ENCODE data around the gene EML4. TPM values are rescaled to one million over a fixed set of nuclear protein-coding genes. Genes with fewer than 3 reads are reported as not detected.

Gene EML4
- total and polyA plus RNA-seq, 2 of the 13 experiments (the other 11 are each of a cell fraction or from before 2014, with no cell fraction given) = 243 to 476 TPM

DNA sequence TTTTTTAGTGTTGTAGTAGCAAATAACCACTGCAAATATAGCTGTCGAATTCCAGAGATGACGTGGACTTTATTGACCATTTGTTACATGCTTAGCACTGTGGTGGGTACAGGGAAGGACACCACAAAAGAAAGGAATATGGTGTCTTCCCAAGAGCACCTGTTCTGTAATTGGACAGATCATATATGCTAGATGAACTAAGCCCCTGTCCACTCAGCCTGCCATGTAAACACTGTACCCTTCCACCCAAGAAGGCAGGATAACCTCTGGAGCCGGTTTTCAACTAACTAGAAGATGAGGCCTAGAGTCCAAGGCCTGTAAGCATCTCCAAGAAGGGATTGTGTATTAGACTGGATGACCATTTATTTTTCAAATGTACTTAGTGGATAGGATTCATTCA is 147.8 kb downstream of the EML4 start:
- Histone ChIP-seq H3K4me1 (ENCODE audit: insufficient read depth, low read length) (no peaks in the 10 kb centered on the region; the same call in 1 of the 2 replicates), H3K36me3 (replicated peaks in 1 of 2; ENCODE audit: control insufficient read depth in 1 of 2, insufficient read depth in 2 of 2, low read length in 2 of 2) (peaks cover 26 to 81% of the 10 kb centered on the region in 2 experiments), H2AFZ (ENCODE audit: low read length) (no peak overlapping the region), H3K4me3 (replicated peaks in 1 of 3; ENCODE audit: insufficient read depth in 1 of 3, low read depth in 2 of 3, low read length in 3 of 3) (no peak overlapping the region), H3K27me3 (ENCODE audit: control insufficient read depth in 1 of 2, insufficient read depth in 2 of 2, low read length in 2 of 2) (no peaks in the 10 kb centered on the region), H3K9me3 (ENCODE audit: low read length) (no peaks in the 10 kb centered on the region), H3K27ac (ENCODE audit: extremely low read length, insufficient read depth, low read length) (no peak overlapping the region), H3K79me2 (ENCODE audit: insufficient read depth, low read length) (peaks cover 3% of the 10 kb centered on the region), H4K20me1 (ENCODE audit: insufficient read depth, low read length) (peaks cover 18% of the 10 kb centered on the region; the same call in 1 of the 2 replicates), H3K9ac (ENCODE audit: insufficient read depth, low read depth, low read length) (no peak overlapping the region), H3K4me2 (ENCODE audit: low read depth, low read length) (no peak overlapping the region)
- ChIA-PET CTCF (ENCODE audit: low intra/inter-chr PET ratio, low total read pairs) (no interaction called here), POLR2A (no interaction called here)
- peak; percentile 14 for ATAC-seq
- intact Hi-C loops (cut with micrococcal nuclease; ENCODE audit: unreplicated experiment) = no loop called here
- BruUV-seq (replicated peaks) = no TSS peak
- FAIRE-seq = no peak
- in situ Hi-C loops (cut with HindIII; ENCODE audit: extremely low pct_ligation_motif_present, low pct_unique_long_range_greater_than_20kb) = no loop called here
- 76% methylated on average over 3 of the region's 3 CpGs for WGBS (ENCODE audit: low lambda C conversion rate)
- DNase-seq (ENCODE audit: low spot score) = no peak
- TF ChIP-seq NCOA2 (CRISPR knock-in tag; IDR thresholded peaks at IDR 0.05) (no peak), POLR2A (IDR thresholded peaks at IDR 0.05; ENCODE audit: insufficient read depth in 1 of 2, low read depth in 2 of 2, low read length in 2 of 2) (peak in 1 of 2 experiments; percentile 20; a peak in 1 of 4 replicates), BRD4 (CRISPR knock-in tag; IDR thresholded peaks at IDR 0.05) (no peak), ZNF503 (CRISPR knock-in tag; IDR thresholded peaks at IDR 0.05) (no peak), POLR2G (IDR thresholded peaks at IDR 0.05; ENCODE audit: low read depth, low read length) (peak; percentile 45; the same call in 1 of the 2 replicates), RELA (CRISPR knock-in tag; IDR thresholded peaks at IDR 0.05) (no peak), ZNF891 (CRISPR knock-in tag; IDR thresholded peaks at IDR 0.05) (no peak), MIER2 (CRISPR knock-in tag; IDR thresholded peaks at IDR 0.05) (no peak), NR2F1 (CRISPR knock-in tag; IDR thresholded peaks at IDR 0.05) (no peak), POLR2AphosphoS2 (IDR thresholded peaks at IDR 0.05; ENCODE audit: low read depth, low read length) (peak; percentile 69), ZNF274 (CRISPR knock-in tag; IDR thresholded peaks at IDR 0.05) (no peak), POLR2AphosphoS5 (IDR thresholded peaks at IDR 0.05; ENCODE audit: low read depth, low read length) (0 out of 2 replicates have a peak, but pooled peaks have one; percentile 3), HNRNPLL (IDR thresholded peaks at IDR 0.05; ENCODE audit: low read depth, low read length, poor library complexity, severe bottlenecking) (no peak), RBM22 (optimal IDR thresholded peaks at IDR 0.05; ENCODE audit: low read length) (peak; percentile 91), KAT7 (CRISPR knock-in tag; IDR thresholded peaks at IDR 0.05; ENCODE audit: borderline replicate concordance) (no peak), XBP1 (CRISPR knock-in tag; IDR thresholded peaks at IDR 0.05) (no peak), SIX4 (CRISPR knock-in tag; IDR thresholded peaks at IDR 0.05) (no peak), ZNF773 (CRISPR knock-in tag; IDR thresholded peaks at IDR 0.05; ENCODE audit: borderline replicate concordance) (no peak)
- TF ChIP-seq, protein P1, sequence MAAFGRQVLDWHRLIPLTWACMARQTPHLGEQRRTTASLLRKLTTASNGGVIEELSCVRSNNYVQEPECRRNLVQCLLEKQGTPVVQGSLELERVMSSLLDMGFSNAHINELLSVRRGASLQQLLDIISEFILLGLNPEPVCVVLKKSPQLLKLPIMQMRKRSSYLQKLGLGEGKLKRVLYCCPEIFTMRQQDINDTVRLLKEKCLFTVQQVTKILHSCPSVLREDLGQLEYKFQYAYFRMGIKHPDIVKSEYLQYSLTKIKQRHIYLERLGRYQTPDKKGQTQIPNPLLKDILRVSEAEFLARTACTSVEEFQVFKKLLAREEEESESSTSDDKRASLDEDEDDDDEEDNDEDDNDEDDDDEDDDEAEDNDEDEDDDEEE (CRISPR knock-in tag; IDR thresholded peaks at IDR 0.05) = no peak
- TF ChIP-seq, protein P2, sequence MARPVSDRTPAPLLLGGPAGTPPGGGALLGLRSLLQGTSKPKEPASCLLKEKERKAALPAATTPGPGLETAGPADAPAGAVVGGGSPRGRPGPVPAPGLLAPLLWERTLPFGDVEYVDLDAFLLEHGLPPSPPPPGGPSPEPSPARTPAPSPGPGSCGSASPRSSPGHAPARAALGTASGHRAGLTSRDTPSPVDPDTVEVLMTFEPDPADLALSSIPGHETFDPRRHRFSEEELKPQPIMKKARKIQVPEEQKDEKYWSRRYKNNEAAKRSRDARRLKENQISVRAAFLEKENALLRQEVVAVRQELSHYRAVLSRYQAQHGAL (CRISPR knock-in tag; IDR thresholded peaks at IDR 0.05; ENCODE audit: not compliant biosample characterization) = no peak
- TF ChIP-seq, protein P3, sequence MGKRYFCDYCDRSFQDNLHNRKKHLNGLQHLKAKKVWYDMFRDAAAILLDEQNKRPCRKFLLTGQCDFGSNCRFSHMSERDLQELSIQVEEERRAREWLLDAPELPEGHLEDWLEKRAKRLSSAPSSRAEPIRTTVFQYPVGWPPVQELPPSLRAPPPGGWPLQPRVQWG (CRISPR knock-in tag; IDR thresholded peaks at IDR 0.05; ENCODE audit: borderline replicate concordance, low read depth) = no peak
- TF ChIP-seq, protein P4, sequence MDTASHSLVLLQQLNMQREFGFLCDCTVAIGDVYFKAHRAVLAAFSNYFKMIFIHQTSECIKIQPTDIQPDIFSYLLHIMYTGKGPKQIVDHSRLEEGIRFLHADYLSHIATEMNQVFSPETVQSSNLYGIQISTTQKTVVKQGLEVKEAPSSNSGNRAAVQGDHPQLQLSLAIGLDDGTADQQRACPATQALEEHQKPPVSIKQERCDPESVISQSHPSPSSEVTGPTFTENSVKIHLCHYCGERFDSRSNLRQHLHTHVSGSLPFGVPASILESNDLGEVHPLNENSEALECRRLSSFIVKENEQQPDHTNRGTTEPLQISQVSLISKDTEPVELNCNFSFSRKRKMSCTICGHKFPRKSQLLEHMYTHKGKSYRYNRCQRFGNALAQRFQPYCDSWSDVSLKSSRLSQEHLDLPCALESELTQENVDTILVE (CRISPR knock-in tag; IDR thresholded peaks at IDR 0.05) = no peak

All from HepG2 (cell line).